Right lobe of liver (tissue), 6 donors: ENCODE data around the gene IPMK. TPM values are rescaled to one million over a fixed set of nuclear protein-coding genes. Genes with fewer than 3 reads are reported as not detected.

Source experiments
- ATAC-seq, 4 donors: fragments of 200-7000 bp; cut with Tn5 transposase; one replicate each; pipeline ENCODE4 v1.9.1; 2020; ENCODE audit warnings: mild to moderate bottlenecking in 4 of 4, moderate library complexity in 4 of 4
- DNase-seq, 3 donors: peaks; one replicate each; pipeline ENCODE4 v3.0.0-alpha.2; 2020
- H3K27ac ChIP-seq, 3 donors: fragments of 200-600 bp; one replicate each; pipeline ENCODE4 v1.8.0; 2022
- H3K27me3 ChIP-seq, 2 donors: fragments of 200-600 bp; one replicate each; pipeline ENCODE4 v1.8.0; 2022
- H3K36me3 ChIP-seq, 4 donors: fragments of 200-600 bp; sonication (generic) in 1 of 4; one replicate each; pipeline versions ENCODE4 v1.5.1 to v1.8.0; 2017 to 2022; ENCODE audit warnings: control low read depth in 1 of 4
- H3K4me1 ChIP-seq, 4 donors: fragments of 200-600 bp; sonication (generic) in 1 of 4; one replicate each; pipeline versions ENCODE4 v1.5.1 to v1.8.0; 2017 to 2022; ENCODE audit warnings: control low read depth in 1 of 4
- H3K4me3 ChIP-seq, 3 donors: fragments of 200-600 bp; one replicate each; pipeline ENCODE4 v1.8.0; 2022
- H3K9me3 ChIP-seq, 4 donors: fragments of 200-600 bp; sonication (generic) in 1 of 4; one replicate each; pipeline versions ENCODE4 v1.5.1 to v1.8.0; 2017 to 2022; ENCODE audit warnings: control low read depth in 1 of 4
- POLR2A ChIP-seq: fragments of 450-650 bp; IDR thresholded peaks from one replicate; pipeline ENCODE4 v1.6.1; 2017; ENCODE audit warnings: antibody characterized with exemption, mild to moderate bottlenecking
- WGBS: methylation state at CpG from one replicate; pipeline ENCODE4 v1.1.6; 2018; ENCODE audit warnings: low coverage, low lambda C conversion rate; ENCODE audit not compliant: insufficient coverage; ENCODE audit errors: missing lambda C conversion rate; 5-methylcytosine and 5-hydroxymethylcytosine counted together
- intact Hi-C, 2 donors: fragments of 100-400 bp; cut with DNase I; formaldehyde crosslinking; loops; one replicate each; pipeline versions ENCODE4 v1.11.2 to v1.14.1; 2022
- total RNA-seq, 6 experiments: library from RNA; depleted of rRNA in 2 of 6; stranded (reverse); fragments of >200 nt in 2 of 6; fragmentation: NEBNext Ultra II Directional in 3 of 6; extraction: Animal tissue kit (Norgen Biotek cat#: 25700) in 3 of 6; gene quantifications; one replicate each; pipeline versions ENCODE4 v1.1.0 to v1.2.4, GENCODE V29; 2016 to 2023
- TF ChIP-seq, protein P1 (sequence below), 4 donors: fragments of 200-600 bp in 3 of 4; fragments of 450-650 bp in 1 of 4; IDR thresholded peaks; one replicate each; pipeline versions ENCODE4 v1.5.1 to v1.8.0; 2016 to 2022; ENCODE audit warnings: antibody characterized with exemption in 4 of 4, mild to moderate bottlenecking in 2 of 4
- donor health status: DM: no; HTN: yes; CAD: no.
- donor health status: DM: no; HTN: no; CAD: no.
- donor health status: DM: no; HTN: no; CAD: no.
- donor health status: DM: no; HTN: yes; CAD: no.
- donor health status: DM: no; HTN: yes; CAD: no.

IPMK gene
- total RNA-seq, 6 experiments from 2014 or later = 2.8 to 8.1 (median 4.7) TPM

DNA sequence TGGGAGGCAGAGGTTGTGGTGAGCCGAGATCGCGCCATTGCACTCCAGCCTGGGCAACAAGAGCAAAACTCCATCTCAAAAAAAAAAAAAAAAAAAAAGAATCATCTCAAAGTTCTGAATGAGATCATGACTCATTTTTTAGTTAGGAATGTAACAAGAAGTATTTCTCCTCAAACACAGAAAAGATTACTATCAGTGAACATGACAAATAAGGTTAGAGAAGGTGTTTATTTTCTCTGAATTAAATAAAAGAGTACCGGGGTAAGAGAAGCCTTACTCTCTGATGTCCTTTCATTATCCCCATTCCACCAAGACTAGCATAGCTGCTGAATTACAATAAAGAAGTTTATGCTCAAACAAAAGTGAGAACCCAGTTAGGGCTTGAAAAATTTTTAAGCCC, 50.1 kb downstream of the IPMK start:
- no peaks in the 10 kb centered on the region for H3K27me3 ChIP-seq
- 67% methylated on average over 1 of the region's 4 CpGs for WGBS
- no peaks in the 10 kb centered on the region for H3K4me1 ChIP-seq
- intact Hi-C loops = no loop called here
- ATAC-seq (no peak), DNase-seq (no peak)
- no peak overlapping the region for H3K4me3 ChIP-seq
- no peaks in the 10 kb centered on the region for H3K9me3 ChIP-seq
- TF ChIP-seq, protein P1, sequence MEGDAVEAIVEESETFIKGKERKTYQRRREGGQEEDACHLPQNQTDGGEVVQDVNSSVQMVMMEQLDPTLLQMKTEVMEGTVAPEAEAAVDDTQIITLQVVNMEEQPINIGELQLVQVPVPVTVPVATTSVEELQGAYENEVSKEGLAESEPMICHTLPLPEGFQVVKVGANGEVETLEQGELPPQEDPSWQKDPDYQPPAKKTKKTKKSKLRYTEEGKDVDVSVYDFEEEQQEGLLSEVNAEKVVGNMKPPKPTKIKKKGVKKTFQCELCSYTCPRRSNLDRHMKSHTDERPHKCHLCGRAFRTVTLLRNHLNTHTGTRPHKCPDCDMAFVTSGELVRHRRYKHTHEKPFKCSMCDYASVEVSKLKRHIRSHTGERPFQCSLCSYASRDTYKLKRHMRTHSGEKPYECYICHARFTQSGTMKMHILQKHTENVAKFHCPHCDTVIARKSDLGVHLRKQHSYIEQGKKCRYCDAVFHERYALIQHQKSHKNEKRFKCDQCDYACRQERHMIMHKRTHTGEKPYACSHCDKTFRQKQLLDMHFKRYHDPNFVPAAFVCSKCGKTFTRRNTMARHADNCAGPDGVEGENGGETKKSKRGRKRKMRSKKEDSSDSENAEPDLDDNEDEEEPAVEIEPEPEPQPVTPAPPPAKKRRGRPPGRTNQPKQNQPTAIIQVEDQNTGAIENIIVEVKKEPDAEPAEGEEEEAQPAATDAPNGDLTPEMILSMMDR (IDR thresholded peaks at IDR 0.05) = no peak
- no peak for TF ChIP-seq POLR2A
- no peak overlapping the region for H3K27ac ChIP-seq
- no peaks in the 10 kb centered on the region for H3K36me3 ChIP-seq

DNA sequence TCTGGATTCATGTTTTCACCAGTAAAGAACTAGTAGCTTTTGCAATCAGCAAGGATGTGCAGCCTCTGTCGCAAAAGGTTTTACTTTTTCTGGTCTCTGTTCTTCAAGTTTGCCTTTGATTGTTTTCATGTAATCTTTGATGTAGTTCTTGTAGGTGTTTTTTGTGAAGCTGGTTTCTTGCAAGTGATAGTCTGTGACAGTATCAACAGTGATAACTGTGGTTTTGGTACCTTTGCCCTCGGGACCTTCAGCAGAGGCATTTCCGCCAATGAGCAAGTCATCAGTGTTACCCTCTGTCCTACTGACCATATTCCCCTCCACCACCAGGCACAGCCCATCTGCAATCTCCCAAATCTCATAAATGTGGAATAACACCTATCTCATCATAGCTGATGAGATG, 55.1 kb downstream of the IPMK start:
- DNase-seq = no peak
- 88% methylated on average over 3 of the region's 3 CpGs for WGBS
- ATAC-seq = no peak
- no peaks in the 10 kb centered on the region for H3K27me3 ChIP-seq
- TF ChIP-seq POLR2A = no peak
- TF ChIP-seq, protein P1 (IDR thresholded peaks at IDR 0.05) = no peak
- H3K4me1 ChIP-seq = no peaks in the 10 kb centered on the region
- no peak overlapping the region for H3K4me3 ChIP-seq
- H3K9me3 ChIP-seq = no peaks in the 10 kb centered on the region
- no peak overlapping the region for H3K27ac ChIP-seq
- intact Hi-C loops = no loop called here
- H3K36me3 ChIP-seq = no peaks in the 10 kb centered on the region

DNA sequence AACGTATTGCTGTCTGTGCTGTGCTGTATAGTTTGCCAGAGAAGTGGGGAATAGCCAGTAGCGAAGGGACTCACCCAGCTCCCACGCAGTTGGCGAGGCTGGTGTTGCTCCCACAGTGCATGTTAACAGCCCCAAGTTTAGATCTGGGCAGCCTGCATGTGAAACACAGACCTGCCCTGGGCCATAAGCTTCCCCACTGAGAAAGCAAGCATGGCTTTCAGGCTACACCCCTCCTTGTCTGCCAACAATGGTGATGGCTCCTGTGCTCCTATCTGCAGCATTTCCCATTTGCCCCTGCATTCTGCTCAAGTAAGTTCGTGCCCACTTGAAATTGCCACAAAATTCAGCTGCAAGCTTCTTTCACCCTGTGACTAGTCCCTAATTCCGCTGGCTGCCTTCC, 57.5 kb downstream of the IPMK start:
- 97% methylated on average over 4 of the region's 6 CpGs for WGBS
- no peak for DNase-seq
- Histone ChIP-seq H3K9me3 (no peaks in the 10 kb centered on the region), H3K27me3 (no peaks in the 10 kb centered on the region), H3K4me1 (no peaks in the 10 kb centered on the region), H3K36me3 (no peaks in the 10 kb centered on the region), H3K27ac (no peak overlapping the region), H3K4me3 (no peak overlapping the region)
- no peak for TF ChIP-seq POLR2A
- TF ChIP-seq, protein P1 (IDR thresholded peaks at IDR 0.05) = no peak
- intact Hi-C loops = no loop called here
- no peak for ATAC-seq

DNA sequence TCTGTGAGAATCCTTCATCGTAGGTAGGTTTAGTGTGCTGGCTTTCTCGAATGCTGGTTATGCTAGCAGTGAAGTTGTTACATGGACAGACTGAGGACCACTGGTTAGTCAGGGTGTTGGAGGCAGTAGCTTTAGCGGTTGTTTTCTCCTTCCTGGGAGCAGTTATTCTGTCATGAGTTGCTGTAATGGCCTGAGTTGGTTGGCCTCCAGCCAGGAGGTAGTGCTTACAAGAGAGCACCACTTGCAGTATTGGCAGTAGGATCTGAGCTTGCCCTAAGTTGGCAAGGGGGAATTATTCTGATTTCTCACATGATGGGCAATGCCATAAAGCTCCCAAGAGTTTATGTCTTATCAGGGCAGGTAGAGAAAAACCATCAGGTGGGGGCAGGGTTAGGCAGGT, 58.0 kb downstream of the IPMK start:
- no peaks in the 10 kb centered on the region for H3K4me1 ChIP-seq
- TF ChIP-seq, protein P1 (IDR thresholded peaks at IDR 0.05) = no peak
- TF ChIP-seq POLR2A = no peak
- ATAC-seq = no peak
- no peak overlapping the region for H3K4me3 ChIP-seq
- H3K27ac ChIP-seq = no peak overlapping the region
- WGBS = 80% methylated on average over 1 of the region's 3 CpGs
- no peaks in the 10 kb centered on the region for H3K27me3 ChIP-seq
- H3K36me3 ChIP-seq = no peaks in the 10 kb centered on the region
- no peak for DNase-seq
- intact Hi-C loops = no loop called here
- no peaks in the 10 kb centered on the region for H3K9me3 ChIP-seq

DNA sequence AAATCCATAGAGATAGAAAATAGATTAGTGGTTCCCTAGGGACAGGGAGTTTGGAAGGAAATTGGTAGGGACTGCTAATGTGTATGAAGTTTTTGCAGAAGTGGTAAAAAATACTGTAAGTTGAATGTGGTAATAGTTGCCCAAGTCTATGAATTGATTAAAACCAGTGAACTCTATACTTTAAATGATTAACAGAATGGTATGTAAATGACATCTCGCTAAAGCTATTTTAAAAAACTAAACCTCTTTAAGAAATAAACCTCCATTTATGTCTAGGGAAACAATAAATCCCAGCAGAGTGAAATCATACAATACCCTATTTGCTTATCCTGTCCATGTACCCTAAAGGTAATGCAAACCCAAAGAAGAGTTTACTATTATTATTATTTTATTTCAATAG, 61.4 kb downstream of the IPMK start:
- Histone ChIP-seq H3K9me3 (no peaks in the 10 kb centered on the region), H3K4me3 (no peak overlapping the region), H3K27ac (no peak overlapping the region), H3K27me3 (no peaks in the 10 kb centered on the region), H3K36me3 (no peaks in the 10 kb centered on the region), H3K4me1 (no peaks in the 10 kb centered on the region)
- WGBS = 92% methylated on average over 1 of the region's 1 CpG
- intact Hi-C loops = no loop called here
- DNase-seq (no peak), ATAC-seq (no peak)
- no peak for TF ChIP-seq POLR2A
- TF ChIP-seq, protein P1 (IDR thresholded peaks at IDR 0.05) = no peak
